Ovary (tissue), 9 donors: Measurements from ENCODE around the gene ASTL. TPM values are rescaled to one million over a fixed set of nuclear protein-coding genes. Genes with fewer than 3 reads are reported as not detected.

Source experiments
- DNase-seq, 5 donors: peaks; one replicate each; pipeline ENCODE4 v3.0.0-alpha.2; 2019 to 2020
- H3K27ac ChIP-seq, 2 donors: fragments of 200-600 bp; one replicate each; pipeline versions ENCODE4 v1.5.1 to v1.8.0; 2019 to 2022
- H3K27me3 ChIP-seq: fragments of 200-600 bp; one replicate; pipeline ENCODE4 v1.8.0; 2022
- H3K36me3 ChIP-seq: fragments of 200-600 bp; sonication (generic); one replicate; pipeline ENCODE4 v1.5.1; 2019
- H3K4me1 ChIP-seq: one replicate; pipeline ENCODE4 v1.8.1; 2013; ENCODE audit warnings: mild to moderate bottlenecking, moderate library complexity; ENCODE audit not compliant: insufficient read depth
- H3K4me3 ChIP-seq: fragments of 200-600 bp; sonication (generic); one replicate; pipeline ENCODE4 v1.5.1; 2017
- H3K9me3 ChIP-seq, 2 donors: fragments of 200-600 bp in 1 of 2; sonication (generic) in 1 of 2; one replicate each; pipeline versions ENCODE4 v1.5.1 to v1.8.1; 2013 to 2019; ENCODE audit warnings: mild to moderate bottlenecking in 1 of 2, moderate library complexity in 1 of 2
- EP300 ChIP-seq: sonication (generic); formaldehyde crosslinking; IDR thresholded peaks from one replicate; pipeline ENCODE4 v1.6.1; 2017; ENCODE audit warnings: antibody characterized with exemption
- POLR2A ChIP-seq: fragments of 450-650 bp; IDR thresholded peaks from one replicate; pipeline ENCODE4 v1.6.1; 2017; ENCODE audit warnings: antibody characterized with exemption, mild to moderate bottlenecking, moderate library complexity
- WGBS, 3 donors: extraction: QIAGEN DNeasy Blood & Tissue Kit in 1 of 3; methylation state at CpG; one replicate each; pipeline versions ENCODE4 v1.1.5 to v1.1.7; 2013 to 2017; 5-methylcytosine and 5-hydroxymethylcytosine counted together
- intact Hi-C, 4 donors: fragments of 100-400 bp; cut with DNase I; formaldehyde crosslinking; loops; one replicate each; pipeline versions ENCODE4 v1.11.0 to v1.15.1; 2022 to 2023
- polyA plus RNA-seq, 2 donors: library from polyadenylated mRNA; stranded (reverse); fragments of 200-250 nt in 1 of 2; fragments of 350-450 nt in 1 of 2; fragmentation: Illumina TruSeq in 1 of 2; extraction: RNeasy Lipid Tissue Mini Kit (QIAGEN cat#74804) in 1 of 2; gene quantifications; one replicate each; pipeline ENCODE4 v1.2.3, GENCODE V29; 2013 to 2014
- total RNA-seq, 7 donors: library from RNA; depleted of rRNA in 2 of 7; stranded (reverse); fragments of >200 nt in 2 of 7; fragmentation: NEBNext Ultra II Directional in 3 of 7; extraction: Animal tissue kit (Norgen Biotek cat#: 25700) in 3 of 7; gene quantifications; one replicate each; pipeline versions ENCODE4 v1.1.0 to v1.2.4, GENCODE V29; 2016 to 2023
- TF ChIP-seq, protein P1 (sequence below), 3 donors: fragments of 450-650 bp in 2 of 3; fragments of 200-600 bp in 1 of 3; IDR thresholded peaks; one replicate each; pipeline versions ENCODE4 v1.5.1 to v1.8.0; 2016 to 2022; ENCODE audit warnings: antibody characterized with exemption in 3 of 3, mild to moderate bottlenecking in 1 of 3
- donor health status: DM: no; HTN: no; CAD: no; lungs with moderate emphysema.
- donor health status: DM: no; HTN: no; CAD: no.
- donor health status: Bipolar disorder and iron deficiency.
- donor health status: DM: yes; HTN: yes; CAD: no.
- donor health status: DM: no; HTN: no; CAD: no.
- donor health status: DM: yes; HTN: yes; CAD: no.

ASTL gene
- total and polyA plus RNA-seq, 9 donors: 0.15 to 1.7 (median 0.67) TPM; not detected in 4

DNA sequence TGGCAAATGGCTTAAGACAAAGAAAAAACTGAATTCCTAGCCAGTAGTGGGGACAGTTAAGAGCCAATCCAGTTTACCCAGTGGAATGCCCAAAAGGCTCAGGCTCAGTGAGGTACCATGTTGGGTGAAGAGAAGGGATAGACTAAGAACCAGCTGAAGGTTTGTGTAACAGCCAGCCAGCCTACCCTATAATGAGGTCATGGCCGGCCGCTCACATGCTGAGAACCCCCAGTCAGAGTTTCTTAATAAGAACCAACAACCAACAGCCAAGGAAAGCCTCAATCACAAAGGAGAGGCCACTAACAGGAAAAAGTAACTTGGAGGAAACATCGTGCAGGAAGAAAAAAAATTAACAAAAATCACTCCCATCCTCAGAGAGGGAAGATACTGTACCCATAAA is 32.3 kb upstream of the ASTL start:
- no peaks in the 10 kb centered on the region for H3K36me3 ChIP-seq
- H3K4me1 ChIP-seq: no peaks in the 10 kb centered on the region
- intact Hi-C loops: loop anchor here in 1 of 4 donors (5.0 to 10.0 kb wide), 3 partner anchors 38 to 176 kb away; partner anchors contain the start of gene ANKRD36C
- no peak overlapping the region for H3K4me3 ChIP-seq
- WGBS, 3 donors: 86 to 92% (median 91%) methylated on average over 3 of the region's 3 CpGs
- H3K27ac ChIP-seq: no peak overlapping the region
- H3K27me3 ChIP-seq: no peaks in the 10 kb centered on the region
- TF ChIP-seq, protein P1, sequence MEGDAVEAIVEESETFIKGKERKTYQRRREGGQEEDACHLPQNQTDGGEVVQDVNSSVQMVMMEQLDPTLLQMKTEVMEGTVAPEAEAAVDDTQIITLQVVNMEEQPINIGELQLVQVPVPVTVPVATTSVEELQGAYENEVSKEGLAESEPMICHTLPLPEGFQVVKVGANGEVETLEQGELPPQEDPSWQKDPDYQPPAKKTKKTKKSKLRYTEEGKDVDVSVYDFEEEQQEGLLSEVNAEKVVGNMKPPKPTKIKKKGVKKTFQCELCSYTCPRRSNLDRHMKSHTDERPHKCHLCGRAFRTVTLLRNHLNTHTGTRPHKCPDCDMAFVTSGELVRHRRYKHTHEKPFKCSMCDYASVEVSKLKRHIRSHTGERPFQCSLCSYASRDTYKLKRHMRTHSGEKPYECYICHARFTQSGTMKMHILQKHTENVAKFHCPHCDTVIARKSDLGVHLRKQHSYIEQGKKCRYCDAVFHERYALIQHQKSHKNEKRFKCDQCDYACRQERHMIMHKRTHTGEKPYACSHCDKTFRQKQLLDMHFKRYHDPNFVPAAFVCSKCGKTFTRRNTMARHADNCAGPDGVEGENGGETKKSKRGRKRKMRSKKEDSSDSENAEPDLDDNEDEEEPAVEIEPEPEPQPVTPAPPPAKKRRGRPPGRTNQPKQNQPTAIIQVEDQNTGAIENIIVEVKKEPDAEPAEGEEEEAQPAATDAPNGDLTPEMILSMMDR (IDR thresholded peaks at IDR 0.05): no peak
- TF ChIP-seq POLR2A (no peak), EP300 (no peak)
- DNase-seq: no peak
- no peaks in the 10 kb centered on the region for H3K9me3 ChIP-seq

DNA sequence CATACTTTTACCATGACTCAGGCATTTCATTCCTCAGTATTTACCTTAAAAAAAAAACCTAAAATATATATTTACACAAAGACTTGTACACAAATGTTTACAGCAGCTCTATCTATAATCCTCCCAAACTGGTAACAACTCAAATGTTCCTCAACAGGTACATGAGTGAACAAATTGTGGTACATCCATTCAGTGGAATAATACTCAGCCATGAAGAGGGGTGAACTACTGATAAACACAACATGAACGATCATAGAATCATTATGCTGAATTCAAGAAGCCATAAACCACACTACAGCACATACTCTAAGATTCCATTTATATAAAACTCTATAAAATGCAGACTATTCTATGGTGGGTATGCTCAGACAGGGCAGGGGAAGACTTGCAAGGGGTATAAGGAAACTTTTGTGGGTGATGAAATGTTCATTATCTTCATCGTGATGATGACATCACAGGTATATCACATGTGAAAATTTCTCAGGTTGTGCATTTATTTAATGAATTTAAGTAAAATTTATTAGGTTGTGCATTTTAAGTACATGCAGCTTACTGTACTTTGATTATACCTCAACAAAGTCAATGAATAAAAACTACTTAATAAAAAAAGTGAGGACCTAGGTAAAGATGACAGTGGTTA is 31.7 kb upstream of the ASTL start:
- Histone ChIP-seq H3K4me1 (no peaks in the 10 kb centered on the region), H3K9me3 (no peaks in the 10 kb centered on the region), H3K4me3 (no peak overlapping the region), H3K27ac (no peak overlapping the region), H3K27me3 (no peaks in the 10 kb centered on the region), H3K36me3 (no peaks in the 10 kb centered on the region)
- no peak for DNase-seq
- intact Hi-C loops: loop anchor here in 1 of 4 donors (5.0 to 10.0 kb wide), 3 partner anchors 38 to 175 kb away; partner anchors contain the start of gene ANKRD36C
- WGBS, 3 donors: 88 to 92% (median 88%) methylated on average over 2 of the region's 2 CpGs
- no peak for TF ChIP-seq POLR2A

DNA sequence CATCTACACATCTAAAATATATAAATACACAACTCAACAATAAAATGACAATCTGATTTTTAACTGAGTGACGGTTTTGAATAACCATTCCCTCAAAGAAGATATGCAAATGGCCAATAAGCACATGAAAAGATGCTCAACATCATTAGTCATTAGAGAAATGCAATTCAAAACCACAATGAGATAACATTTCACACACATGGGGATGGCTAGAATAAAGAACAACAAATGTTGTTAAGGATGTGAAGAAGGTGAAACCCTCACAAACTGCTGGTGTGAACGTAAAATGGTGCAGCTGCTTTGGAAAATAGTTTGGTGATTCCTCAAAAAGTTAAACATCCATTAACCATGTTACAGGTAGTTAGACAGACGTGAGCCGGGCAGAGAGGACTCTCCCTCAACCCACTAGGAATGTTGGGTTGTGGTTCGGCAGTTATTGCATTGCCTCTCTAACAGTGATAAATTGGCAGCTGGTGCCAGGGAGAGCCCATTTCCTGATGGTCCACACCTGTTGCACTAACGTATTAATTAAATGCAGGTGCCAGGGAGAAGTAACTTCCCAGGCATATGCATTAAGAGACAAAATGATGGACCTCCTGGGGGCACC is 29.2 kb upstream of the ASTL start:
- WGBS, 3 donors: 56 to 73% (median 68%) methylated on average over 6 of the region's 6 CpGs

DNA sequence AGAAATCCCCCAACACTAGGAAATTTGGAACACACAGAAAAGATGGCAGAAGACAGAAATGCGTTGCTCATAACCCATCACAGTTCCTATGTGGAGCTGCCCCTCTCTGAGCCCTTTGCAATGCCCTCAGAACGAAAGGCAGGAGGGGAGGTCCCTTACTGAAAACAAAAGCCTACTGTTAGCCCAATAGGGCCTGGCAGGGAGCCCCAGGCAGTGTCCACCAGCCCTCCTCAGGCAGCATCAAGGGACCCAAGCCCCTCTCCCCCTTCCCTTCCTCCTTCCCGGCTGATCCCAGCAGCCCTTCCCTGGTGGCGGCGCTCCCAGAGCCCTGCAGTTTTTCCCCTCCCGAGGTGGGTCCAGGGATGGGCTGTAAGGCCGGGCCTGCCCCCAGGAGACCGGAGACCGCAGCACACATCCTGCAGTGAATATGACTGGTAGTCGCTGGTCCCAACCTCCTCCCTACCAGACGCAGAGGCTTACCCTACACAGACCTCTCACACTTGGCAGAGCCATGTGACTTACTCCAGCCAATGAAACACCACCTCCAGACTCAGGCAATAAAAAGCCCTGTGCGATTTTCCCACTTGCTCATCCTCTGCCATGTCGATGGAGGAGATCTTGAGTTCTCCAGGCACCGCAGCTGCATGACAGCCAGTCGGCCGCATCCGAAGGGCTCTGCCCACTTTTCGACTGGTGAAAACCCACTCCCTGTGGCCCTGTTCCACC is 26.3 kb upstream of the ASTL start:
- H3K4me3 ChIP-seq: no peak overlapping the region
- no peak overlapping the region for H3K27ac ChIP-seq
- TF ChIP-seq, protein P1 (IDR thresholded peaks at IDR 0.05): no peak
- TF ChIP-seq EP300: no peak
- TF ChIP-seq POLR2A: no peak
- DNase-seq: no peak
- no peaks in the 10 kb centered on the region for H3K36me3 ChIP-seq
- WGBS, 3 donors: 81 to 88% (median 86%) methylated on average over 16 to 18 of the region's 18 CpGs
- intact Hi-C loops: no loop called here
- H3K4me1 ChIP-seq: no peaks in the 10 kb centered on the region
- no peaks in the 10 kb centered on the region for H3K9me3 ChIP-seq
- no peaks in the 10 kb centered on the region for H3K27me3 ChIP-seq

More for the DNA sequence above, 29.2 kb upstream of the ASTL start:
- intact Hi-C loops: no loop called here
- no peak for DNase-seq
- Histone ChIP-seq H3K27ac (no peak overlapping the region), H3K4me1 (no peaks in the 10 kb centered on the region), H3K27me3 (no peaks in the 10 kb centered on the region), H3K9me3 (no peaks in the 10 kb centered on the region), H3K36me3 (no peaks in the 10 kb centered on the region), H3K4me3 (no peak overlapping the region)
- TF ChIP-seq, protein P1 (IDR thresholded peaks at IDR 0.05): no peak
- TF ChIP-seq EP300 (no peak), POLR2A (no peak)
